ENCODE data around the gene SUV39H1.

The SUV39H1 gene

DNA sequence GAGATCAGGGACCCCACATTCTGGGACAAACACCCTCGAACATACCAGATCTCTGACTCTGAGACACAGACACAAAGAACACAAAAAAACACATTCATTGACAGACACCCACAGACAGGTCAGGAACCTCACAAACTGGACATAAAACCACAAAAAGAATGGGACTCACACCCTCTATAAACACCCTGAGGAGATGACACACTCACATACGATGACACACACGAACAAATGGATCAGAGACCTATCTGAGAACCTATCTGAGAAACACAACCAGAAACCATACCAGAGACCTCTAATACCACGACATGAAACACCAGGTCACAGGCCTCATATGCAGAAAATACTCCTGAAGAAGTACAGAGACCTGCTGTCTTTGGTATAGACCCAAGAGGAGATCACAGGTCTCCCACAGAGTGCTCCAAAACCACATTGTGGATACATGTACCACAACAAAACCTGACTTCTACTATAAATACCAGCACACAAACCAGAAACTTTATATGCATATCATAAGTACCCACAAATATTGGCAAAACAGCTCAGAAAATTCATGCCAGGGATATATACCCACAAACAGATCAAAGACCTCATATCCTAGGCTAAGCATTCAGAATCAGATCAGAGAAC is 19.5 kb downstream of the SUV39H1 start:
- no peak for DNase-seq

DNA sequence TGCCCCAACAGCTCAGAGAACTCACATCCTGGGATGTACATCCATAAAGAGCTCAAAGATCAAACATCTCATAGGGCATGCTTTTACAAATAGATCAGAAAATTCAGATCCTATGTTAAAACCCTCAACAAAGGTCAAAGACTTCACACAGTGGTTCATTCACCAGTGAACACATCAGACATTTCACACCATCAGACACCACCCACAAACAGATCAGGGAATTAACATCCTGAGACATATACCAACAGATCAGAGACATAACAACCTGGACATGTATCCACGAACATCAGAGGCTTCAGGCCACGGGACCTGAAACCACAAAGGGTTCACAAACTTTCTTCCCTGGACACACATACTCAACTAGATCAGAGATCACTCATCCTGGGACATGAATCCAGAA is 23.4 kb downstream of the SUV39H1 start:
- DNase-seq: no peak

DNA sequence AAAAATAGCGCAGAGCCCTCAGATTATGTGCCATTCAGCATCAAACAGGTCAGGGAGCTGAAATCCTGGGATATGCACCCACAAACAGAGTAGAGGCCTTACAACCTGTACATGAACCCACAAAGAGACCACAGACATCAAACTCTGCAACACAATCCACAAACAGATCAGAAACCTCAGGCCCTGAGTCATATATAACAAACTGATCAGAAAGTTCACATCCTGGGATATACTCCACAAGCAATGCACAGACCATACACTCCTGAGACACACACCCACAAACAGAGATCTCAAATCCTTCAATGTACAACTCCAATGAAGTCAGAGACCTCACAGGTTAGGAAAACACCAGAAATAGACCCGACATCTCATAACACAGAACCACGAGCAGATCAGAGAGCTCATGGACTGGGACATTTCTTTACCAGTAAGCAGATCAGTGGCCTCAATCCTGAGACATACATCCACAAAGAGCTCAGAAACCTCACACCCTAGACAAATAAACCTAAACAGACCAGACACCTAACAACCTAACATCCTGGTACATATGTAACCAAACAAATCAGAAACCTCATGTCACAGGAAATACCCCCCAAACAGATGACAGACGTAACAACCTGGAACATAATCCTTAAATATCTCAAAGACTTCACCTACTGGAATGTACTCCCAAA is 24.2 kb downstream of the SUV39H1 start:
- no peak for DNase-seq

DNA sequence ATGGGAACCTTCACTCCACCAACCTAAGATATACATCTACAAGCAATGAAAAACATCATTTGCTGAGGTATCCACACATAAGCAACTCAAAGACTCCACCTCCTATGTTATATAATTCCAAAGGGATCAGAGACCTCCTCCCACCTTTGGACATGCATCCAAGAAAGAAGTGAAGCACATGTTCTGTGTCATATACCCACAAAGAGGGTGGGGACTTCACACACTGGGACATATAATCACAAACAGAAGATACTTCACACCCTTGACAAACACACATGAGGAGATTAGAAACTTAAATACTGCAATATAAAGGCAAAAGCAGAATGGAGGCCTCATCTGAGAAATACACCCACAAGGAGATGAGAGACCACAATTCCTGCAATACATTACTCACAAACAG is 25.4 kb downstream of the SUV39H1 start:
- DNase-seq: no peak

DNA sequence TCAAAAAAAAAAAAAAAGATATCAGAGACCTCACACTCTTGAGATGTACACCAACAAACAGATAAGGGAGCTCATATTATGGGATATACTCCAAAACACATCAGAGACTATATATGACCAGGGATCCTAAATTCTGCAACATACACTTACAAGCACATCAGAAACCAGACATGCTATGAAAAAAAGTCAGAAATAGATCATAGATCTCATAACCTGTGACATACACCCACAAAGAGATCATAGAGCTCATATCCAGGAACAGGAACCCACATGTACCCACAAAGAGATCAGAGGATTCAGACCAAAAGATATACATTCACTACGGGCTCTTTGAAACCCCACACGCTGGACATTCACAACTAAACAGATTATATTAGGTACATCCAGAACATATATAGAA is 30.1 kb downstream of the SUV39H1 start:
- DNase-seq: no peak

DNA sequence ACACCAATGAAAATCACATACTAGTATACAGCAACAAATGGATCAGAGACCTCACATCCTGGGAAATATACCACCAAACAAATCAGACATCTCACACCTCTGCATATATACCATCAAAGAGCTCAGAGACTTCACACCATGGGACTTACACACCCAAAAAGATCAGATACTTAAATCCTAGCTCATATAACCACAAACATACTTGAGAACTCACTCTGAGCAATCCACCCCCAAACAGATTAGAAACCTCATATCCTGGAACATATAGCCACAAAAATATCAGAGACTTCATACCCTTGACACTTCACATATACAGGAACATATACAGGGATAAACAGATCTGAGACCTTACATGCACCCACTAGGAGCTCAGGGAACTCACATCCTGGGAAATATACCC is 32.1 kb downstream of the SUV39H1 start:
- no peak for DNase-seq

DNA sequence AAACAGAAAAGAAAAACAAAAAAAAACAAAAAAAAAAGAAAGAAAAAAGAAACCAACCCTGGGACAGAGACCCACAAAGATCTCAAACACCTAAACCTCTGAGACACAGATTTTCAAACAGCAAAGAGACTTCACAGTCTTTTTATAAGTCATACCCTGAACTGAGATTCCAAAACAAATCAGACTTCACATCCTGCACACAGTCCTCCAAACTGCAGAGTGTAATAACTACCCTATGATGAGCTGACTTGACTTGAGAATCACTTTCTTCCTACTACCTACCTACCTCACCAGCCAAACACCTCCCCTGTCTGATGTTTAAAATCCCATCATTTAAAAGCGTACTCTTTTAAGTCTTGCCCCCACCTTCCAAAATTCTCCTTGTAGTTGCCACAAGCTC is 39.8 kb downstream of the SUV39H1 start:
- no peak for DNase-seq

DNA sequence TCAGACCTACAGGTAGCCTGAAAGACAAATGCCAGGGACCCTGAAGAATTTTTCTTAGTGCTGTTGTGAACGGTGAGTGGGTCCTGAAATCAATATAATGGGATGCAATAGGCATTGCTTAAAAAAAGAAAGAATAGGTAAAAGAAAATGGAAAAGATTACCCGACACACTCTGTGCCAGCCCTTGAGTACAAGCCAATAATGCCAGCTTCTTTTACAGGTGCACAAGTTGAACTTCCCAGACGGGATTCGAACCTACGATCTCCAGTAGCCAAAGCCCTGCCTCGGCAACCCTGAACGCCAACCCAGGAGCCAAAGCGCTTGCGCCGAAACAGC is 40.3 kb downstream of the SUV39H1 start:
- no peak for DNase-seq

DNA sequence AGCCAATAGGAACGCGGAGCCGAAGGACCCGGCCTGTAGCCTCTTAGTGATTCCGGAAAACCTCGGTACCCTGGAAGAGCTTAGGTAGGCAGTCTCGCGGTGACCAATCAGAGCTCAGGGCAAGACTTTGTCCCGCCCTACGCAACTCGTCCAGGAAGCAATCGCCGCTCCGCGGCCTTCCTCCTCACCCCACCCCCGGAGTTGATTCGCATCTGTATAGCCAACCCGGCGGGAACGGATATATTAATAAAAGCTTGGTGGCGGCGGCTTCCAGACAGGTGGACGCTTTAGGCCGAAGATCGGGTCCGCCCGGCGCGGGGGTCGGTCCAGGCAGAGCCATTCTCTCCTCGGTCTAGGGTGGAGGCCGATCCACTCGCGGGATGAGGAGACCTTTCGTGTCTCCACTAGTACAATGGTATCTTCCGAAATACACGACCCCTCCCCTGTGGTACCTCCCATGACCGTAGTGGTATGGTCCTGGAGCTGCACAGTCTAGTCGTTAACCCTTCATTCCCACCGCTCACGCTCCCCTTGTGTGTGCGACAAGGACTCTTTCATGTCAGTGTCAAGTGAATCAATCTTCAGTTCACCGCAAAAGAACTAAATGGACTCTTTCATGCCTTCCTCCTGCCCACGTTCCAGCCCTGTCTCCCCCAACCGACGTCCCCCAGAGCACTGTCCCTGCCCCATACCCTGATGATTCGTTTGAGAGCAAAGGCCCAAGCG is 40.8 kb downstream of the SUV39H1 start:
- DNase-seq: peak; percentile 73 to 90

DNA sequence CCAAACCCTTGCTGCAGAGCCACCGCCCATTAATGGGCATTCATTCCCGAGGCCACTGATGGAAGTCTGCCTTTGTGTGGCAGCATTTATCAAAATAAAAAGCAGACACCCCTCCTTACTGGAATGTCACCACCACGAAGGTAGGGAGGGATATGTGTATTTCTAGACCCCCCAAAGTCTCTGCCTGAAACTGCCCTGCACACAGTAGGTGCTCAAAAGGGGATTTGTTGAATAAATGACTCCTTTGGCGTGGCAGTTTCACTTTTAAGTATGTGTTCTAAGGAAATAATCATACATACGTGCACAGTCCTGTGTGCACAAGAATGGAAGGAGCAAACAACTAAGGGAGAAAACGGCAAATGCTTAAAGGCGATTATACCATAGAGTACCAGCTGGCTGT is 41.4 kb downstream of the SUV39H1 start:
- DNase-seq: no peak

DNA sequence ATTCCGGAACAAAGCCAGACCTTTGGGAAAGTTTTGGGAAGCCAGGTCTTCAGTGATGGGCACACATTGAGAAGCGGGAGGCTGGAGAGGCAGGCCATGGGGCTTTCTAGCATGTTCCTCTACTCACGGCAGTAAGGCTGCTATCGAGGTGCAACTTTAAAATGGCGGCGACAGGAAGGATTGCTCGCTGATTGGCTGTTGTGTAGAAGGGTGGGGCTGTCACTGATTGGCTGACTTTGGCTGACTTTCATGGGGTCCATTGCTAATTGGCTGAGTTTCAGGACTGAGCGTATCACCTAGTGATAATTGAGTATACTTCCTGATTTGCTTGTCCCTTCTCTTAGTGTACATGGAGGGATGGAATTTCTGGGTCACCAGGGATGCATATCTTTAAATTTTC is 45.3 kb downstream of the SUV39H1 start:
- no peak for DNase-seq

DNA sequence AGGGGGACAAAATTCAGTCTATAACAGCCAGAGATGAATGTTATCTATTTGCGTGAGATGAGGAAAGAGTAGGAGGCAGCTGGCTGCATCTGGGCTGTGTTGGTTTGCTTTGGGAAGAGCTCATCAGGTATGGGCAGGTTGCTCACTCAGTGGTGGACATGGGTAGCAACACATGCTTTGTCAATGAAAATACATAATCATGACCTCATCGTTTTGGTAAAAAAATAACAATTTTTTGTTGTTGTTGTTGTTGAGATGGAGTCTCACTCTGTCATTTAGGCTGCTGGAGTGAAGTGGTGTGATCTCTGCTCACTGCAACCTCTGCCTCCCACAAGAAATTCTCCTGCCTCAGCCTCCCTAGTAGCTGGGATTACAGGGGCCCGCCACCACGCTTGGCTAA is 48.7 kb downstream of the SUV39H1 start:
- no peak for DNase-seq

DNA sequence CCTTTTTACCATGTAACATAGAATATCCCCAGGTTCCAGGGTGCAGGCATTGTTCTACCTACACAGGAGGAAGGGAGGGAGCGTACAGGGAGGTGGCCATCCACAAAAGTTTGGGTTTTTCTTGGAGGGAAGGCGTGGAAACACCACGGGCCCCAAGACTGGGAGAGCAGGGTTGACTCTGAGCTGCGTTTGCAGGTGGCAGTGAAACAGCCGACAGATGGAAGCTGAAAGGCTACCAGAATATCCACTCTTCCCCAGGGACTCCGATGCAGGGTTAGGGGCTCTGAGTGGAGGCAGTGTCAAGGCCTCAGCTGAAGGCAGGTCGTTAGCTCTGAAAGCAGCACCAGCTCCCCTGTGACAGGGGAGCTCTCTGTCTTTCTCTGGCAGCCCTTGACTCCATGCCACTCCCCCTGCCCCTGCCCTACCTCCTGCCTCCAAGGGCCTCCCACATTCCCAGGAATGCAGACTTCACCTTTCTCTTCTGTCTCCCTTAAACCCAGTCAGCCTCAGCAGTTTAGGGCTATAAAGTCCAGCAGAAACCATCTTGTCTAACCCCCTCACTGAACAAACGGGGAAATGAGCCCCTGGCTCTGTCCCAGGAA is 51.0 kb downstream of the SUV39H1 start:
- DNase-seq: no peak

DNA sequence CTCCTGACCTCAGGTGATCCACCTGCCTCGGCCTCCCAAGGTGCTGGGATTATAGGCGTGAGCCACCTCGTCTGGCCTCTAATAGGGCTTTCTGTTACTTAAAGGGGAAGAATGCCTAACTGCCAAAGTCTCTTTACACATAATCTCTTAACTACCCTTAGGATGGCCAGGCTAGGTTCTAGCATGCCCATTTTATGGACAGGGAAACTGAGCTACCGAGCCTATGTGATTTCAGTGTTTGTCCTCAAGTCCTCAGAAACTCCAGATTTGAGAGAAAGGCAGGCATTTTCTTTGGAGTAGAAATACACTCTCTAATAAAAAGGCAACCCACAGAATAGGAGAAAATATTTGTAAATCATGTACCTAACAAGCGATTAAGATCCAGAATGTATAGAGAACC is 52.6 kb downstream of the SUV39H1 start:
- no peak for DNase-seq

DNA sequence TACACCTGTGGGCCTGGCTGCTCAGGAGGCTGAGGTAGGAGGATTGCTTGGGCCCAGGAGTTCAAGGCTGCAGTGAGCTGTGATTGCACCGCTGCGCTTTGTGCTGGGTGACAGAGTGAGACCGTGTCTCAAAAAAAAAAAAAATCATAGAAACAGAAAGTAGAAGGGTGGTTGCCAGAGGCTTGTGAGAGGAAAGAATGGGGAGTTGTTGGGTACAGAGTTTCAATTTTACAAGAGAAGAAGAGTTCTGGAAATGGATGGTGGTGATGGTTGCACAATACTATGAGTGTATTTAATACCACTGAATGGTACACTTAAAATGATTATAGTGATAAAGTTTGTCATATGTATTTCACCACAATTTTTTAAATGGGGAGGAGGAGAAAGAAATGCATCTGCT is 54.8 kb downstream of the SUV39H1 start:
- no peak for DNase-seq

DNA sequence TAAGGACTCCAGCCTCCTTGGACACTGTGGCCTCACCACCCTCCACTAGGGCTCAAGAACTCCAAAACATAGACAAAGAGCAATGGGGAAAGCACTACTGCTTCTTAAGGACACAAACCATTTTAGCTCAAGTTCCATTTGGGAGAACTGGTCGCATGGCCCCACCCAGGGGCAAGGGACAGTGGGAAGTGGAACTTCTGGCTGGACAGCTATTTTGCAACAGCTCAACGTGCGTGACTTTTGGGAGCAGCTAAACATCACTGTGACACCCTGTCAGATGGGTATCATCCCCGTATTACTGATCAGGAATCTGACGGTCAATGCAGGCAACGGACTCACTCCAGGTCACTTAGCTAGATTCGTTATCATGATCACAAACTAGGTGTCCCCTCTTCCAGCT is 56.0 kb downstream of the SUV39H1 start:
- no peak for DNase-seq

DNA sequence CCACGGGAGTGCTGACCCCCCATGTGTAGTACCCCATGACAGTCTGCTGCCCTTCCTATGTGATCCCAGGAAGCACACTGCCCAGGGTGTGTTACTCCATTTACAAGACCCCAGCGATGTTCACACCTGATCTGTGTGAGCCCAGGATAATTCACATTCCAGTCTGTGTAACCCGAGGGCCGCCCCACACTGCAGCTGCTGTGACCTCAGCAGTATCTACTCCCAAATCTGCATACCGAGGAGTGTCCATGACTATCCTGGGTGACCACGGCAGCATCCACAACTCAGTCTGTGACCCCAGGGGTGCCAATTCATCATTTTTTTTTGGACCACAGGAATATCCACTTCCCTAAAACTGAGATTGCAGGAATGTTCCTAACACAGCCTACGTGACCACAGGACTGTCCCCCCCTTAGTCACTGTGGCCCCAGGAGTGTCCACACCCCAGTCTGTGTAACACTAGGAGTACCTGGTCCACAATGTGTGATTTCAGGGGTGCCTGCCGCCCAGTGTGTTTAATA is 57.2 kb downstream of the SUV39H1 start:
- no peak for DNase-seq

DNA sequence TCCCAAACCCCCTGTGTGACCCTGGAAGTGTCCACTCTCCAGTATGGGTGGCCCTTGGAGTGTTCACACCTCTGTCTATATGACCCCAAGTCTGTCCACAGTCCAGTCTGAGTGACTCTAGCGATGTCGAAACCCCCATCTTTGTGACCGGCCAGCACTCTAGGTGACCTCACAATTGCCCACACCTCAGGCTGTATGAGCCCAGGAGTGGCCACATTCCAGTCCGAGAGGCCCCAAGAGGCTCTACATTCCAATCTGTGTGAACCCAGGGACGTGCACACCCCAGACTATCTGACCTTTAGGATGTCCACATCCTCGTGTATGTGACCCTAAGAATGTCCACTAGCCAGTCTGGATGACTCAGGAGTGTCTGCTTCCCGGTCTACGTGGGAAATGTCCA is 57.7 kb downstream of the SUV39H1 start:
- no peak for DNase-seq
